Nucleus accumbens (tissue), 56 donors: ENCODE measurements around the gene IL22.

ENCODE experiments used
- DNase-seq, 56 donors: peaks; one replicate each; lab custom pipeline; 2025; lab: John Stamatoyannopoulos, UW

Gene IL22, protein sequence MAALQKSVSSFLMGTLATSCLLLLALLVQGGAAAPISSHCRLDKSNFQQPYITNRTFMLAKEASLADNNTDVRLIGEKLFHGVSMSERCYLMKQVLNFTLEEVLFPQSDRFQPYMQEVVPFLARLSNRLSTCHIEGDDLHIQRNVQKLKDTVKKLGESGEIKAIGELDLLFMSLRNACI

DNA sequence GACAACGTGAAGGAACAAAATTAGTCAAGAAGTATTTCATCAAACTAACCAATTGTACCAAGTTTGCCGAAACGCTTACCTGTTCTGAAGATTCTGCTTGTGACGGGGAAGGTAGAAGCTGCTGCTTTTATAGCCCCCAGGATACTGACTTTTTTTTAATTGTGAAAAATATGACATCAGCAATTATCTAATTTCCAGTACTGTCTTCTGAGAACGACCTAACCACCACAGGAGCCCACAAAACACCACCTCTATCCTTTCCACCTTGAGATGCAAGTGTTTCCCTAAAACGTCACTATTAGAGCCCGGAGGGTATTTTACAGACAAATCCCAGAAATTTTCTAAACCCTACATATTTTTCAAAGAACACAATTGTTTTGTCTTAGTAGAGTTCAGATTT is at the start of gene IL22:
Gene IL22 (minus strand): TSS at position 101 of the 400 bp plus-strand sequence. CDS start 156 bp downstream, outside the sequence.
- no peak for DNase-seq

DNA sequence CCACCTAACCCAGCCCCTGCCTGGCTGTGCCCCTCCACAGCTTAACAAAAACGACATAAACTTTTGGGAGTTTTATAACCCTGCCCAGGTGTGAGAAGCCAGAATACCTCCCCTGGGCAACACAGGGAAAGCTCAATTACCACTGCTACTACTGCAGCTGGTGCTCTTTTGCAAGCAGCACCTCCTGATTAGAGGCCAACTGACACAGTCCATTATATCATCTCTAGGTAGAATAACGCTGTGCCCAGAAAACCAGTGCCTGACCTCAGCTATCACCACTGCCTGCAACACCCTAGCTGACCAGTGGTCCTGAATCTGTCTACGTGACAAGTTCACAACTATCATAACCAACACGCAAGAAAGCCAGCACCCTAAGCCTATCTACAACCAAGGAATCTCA is 44.5 kb upstream of the IL22 start:
- no peak for DNase-seq

DNA sequence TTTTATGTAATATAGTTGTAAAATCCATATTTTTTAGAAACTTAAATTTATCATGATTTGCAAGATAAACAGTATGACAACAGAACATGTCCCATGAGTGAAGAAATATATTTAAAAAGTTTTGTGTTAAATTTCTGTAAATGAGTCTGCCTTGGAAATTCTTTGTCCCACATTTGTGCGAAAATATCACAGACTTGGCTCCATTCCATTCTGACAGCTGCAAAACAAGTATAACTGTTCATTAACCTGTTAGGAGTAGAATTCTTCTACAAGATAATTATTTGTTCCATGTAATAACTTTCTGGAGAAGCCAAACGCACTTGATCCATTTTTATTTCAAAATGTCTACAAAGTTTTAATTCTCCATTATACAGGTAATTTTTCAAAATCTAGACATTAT is 40.8 kb upstream of the IL22 start:
- no peak for DNase-seq

DNA sequence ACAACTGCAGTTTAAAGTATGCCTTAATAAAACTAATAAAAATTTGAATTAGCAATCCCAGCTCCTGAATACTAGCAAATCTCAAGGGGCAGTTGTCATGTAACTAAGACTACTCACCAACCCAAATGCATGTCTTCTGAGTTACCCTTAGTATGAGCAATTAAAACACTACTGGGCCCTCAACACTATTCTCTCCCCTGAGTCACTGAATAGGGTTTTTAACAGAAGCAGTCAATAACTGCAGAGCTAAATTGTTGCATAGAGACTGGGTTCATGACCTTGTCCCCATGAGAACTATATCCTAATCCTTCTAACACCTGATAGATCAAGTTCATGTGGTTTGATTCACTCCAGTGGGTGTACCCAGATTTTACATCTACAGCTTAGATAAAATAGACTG is 39.9 kb upstream of the IL22 start:
- DNase-seq = no peak

DNA sequence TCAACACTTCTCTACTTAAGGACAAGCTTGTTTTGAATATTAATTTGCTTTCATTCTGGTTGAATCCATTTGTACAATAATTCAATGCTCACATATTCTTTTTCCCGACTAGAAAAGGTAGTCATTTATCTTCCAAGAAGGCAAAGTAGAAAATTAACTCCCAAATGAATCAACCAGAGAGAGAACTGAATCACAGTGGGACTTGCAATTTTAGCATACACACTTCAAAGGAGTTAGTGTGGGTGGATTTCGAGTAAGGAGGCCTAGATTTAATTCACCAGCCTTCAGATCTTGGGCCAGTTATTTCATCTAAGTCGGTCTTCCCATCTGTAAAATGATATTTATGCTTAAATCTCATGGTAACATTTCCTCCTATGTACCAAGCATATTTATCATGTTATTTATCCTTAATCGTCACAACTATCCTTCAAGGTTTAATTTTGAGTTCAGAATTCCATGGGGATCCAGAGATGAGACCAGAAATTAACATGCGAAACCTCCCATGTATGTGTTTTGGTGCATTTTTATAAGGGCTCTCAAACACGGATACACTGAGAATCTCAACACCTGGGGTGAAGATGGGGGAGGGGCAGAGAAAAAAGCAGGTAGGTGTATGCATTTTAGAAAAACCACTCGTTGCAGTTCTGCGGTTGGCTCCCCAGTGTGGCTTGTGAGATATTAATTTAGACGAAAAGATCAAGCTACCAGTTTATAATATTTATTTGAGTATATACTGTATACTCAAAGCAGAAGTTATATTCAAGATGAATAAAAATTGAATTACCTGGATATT is 38.9 kb upstream of the IL22 start:
- DNase-seq = no peak

DNA sequence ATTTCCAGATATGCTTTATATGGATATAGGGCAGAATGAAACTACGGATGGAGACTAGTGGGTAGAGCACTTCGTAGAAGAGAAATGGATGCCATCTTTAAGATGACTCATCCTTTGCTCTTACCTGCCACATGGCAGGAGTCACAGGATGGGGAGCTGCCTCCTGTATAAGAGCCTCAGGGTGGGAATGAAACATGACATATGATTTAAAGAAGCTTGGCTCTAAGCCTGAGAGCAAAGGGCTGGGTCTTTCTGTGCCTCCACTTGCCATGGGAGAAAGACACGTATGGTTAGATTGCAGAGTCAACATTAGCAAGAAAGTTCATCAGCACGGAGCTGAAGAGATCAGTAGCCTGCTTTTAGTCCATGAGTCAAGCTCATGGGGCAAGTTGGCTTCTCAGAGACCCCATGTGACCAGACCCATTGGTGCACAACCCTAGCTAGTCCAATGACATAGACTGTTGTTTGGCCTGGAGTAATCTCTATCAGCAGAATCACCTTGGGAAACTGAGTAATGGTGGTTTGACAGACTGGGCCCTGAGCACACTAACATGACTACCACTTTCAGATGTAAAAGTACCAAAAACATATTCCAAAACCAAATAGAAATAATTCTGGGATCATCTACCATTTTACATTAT is 38.1 kb upstream of the IL22 start:
- no peak for DNase-seq

DNA sequence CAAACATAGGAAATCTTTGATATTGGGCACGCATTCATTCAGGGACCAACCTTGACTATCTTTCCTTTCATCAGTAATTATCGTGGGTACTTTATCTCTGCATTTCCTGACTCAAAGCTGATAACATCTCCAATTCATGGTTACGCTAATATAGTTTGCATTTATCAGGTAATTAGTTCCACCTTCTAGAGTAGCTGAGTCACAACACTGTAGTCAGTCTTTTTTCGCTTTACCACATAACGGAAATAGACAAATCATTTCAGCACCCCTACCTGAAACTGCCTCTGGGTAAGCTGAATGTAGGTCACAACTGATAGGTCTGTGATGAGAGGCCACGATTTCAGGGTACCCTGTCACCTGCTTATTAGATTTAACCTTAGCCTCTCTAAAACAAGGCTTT is 36.7 kb upstream of the IL22 start:
- DNase-seq = no peak

DNA sequence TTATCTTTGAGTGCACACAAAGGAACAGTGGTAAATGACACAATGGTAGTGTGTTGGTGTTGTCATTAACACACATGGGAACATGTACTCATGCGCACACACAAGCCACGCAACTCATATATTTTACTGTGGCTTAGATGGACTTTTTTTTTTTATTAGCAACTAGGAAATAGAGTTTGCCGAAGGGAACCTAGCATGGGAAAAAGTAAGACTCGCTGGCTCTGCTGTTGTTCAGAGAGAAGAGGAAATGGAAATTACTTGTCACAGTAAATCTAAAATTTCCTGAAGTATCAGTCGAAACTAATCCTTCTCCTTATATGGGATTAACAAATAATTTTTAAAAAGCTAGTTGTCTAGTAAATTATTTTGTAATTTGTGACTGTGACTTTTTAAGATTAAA is 33.7 kb upstream of the IL22 start:
- no peak for DNase-seq

DNA sequence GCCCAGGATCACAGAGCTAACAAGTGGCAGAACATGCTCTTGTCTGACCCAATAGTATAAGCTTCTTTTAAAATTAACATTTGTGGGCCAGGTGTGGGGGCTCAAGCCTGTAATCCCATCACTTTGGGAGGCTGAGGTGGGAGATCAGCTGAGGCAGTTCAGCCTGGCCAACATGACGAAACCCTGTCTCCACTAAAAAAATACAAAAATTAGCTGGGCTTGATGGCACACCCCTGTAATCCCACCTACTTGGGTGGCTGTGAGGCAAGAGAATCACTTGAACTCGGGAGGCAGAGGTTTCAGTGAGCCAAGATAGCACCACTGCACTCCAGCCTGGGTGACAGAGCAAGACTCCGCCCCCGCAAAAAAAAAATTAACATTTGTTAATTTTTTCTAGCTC is 33.0 kb upstream of the IL22 start:
- DNase-seq = no peak

DNA sequence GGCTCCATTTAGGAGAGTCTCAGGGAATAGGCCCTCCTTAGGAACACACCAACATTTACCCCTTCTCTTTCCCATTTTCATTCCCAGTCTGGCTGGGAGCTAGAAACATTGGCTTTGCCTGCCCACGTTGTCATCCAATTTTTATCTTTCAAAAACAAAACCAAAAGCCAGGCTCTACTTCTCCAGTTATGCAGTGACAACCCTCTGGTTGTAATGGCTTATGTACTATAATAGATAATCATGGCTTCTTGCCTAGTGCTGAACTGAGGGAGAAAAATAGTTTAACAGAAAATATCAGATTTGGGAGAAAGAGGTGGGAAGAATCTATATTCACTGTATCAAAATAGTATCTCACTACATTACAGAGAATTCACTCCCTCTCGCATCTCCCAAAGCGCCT is 32.1 kb upstream of the IL22 start:
- DNase-seq = no peak

DNA sequence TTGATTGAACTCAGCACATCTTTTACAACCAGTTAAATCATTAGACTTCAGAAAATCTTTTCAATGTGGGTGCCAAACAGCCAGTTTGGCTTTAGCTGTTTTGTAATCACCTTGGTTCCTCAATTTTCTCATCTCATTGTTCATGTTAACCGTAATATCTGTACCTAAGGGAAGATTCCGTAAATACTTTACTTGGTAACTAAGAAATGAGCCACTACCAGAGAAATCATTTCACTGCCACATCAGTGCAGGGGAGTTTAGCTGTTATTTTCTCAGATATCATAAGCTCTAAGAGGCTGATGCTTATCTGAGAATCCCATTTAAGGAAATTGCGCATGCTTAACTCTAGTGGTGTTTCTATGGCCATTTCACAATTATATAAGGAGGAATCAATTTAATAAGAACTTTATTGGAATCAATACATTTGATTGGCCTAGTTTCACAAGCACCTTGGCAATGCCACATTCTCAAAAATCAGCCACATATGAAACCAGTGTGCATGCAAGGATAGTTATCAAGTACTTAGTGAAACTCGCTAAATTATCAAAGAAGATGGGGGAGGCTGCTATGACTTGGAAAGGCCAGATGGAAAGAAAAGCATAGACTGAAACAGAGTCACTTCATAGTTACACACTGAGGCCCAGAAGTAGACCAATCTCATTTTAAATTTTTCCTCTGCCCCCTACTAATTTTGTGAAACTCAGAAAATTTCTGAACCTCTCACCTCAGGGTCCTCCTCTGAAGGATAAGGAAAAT is 28.1 kb upstream of the IL22 start:
- DNase-seq = no peak

DNA sequence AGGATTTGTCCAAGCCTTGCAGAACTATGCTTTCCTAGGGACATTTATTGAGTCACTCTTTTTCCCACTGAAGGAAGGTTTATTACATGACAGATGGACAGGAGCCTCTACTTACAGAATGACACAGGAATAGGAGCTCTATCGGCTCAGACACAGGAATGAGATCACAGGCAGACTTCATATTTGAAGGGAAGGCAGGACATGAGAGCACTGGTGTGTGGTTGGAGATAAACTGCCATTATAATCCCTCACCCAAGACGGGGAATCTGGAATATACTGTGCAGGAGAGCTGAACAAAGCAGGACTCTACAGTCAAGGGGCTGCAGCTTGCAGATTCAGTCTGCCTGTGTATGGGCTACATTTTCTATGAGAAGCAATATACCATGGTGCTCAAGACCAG is 26.8 kb upstream of the IL22 start:
- no peak for DNase-seq

DNA sequence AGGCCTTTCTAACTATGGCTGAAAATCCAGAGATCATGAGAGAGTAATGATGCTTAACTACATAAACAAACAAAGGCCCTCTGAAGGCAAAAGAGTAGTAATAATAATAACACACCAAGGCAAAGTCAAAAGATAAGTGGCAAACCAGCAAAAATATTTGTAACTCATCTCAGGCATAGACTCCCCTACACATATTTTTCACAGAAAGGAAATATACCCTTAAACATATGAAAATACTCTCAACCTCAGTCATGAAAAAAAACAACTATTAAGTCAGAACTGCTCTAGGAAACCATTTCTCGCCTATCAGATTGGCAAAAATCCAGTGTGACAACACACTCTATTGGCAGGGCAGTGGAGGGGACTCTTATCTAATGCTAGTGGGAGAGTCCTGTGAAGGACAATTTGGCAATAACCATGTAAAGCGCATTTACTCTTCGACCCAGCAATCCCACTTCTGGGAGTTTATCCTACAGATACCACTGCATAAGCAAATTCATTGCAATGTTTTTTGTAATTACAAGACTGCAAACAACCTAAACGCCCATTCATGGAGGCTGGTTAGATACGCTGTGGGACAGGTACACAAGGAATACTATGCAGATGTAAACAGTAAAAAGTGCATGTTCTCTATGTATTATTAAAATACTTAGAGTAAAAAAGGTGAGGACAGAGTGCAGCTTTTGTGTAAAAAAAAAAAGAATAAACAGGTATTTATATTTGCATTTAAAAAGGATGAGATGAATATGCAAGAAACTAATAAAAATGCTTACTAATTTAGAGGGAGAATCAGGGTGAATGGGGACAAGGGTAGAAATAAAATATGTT is 26.0 kb upstream of the IL22 start:
- no peak for DNase-seq

DNA sequence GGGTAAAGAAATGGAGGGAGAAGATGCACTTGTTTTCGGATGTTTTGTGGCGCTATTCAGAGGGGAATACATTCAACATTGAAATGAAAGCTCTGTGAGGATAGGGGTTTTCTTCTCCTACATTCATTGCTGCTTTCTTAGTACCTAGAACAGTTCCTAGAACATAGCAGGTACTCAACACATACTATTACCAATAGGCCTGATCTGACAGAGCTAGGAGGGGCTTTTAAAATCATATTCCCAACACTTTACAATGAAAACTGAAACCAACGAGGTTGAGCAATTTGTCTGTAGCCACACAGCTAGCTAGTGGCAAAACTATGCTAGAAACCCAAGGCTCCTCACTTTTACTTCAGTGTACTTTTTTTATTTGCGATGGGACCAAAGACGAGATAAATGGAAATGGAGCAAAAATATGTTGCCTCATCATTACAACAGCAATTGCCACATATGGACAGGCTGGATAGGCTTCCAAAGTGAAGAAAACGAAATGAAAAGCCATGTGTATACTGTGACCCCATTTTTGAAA is 23.1 kb upstream of the IL22 start:
- no peak for DNase-seq

DNA sequence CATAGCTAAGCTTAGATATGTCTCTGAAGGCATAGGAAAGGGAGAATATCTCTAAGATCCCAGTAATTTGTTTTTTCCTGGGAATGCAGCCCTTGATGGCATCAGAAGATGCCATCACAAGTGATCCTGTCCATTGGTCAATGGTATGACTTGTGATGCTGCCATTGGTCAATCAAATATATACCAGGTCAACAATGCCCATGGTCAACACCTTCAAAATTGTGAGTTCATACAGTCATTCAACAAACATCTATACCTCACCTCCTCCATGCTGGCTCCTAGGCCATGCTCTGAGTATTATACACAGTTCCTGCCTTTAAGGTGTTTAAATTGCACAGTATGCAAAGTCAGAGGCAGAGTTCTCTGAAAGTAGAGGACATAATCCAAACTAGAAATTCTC is 19.3 kb upstream of the IL22 start:
- no peak for DNase-seq

DNA sequence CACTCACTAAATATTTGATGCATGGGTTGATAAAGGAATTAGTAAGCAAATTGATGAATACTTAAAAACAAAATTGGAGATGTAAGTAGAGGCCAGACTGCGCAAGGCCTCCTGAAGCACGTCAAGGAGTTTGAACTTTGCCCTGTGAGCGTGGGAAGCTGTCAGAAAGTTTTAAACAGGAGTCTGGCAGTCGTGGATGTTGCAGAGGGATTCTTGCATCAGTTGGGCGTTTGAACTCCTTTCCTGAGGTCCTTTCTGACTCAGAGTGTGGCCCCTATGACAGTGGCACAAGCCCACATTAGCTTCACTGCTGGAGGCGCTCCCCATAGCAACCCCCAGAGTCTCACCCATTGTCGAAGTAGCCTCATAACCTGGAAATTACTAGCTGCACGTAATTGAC is 17.9 kb upstream of the IL22 start:
- DNase-seq = no peak

DNA sequence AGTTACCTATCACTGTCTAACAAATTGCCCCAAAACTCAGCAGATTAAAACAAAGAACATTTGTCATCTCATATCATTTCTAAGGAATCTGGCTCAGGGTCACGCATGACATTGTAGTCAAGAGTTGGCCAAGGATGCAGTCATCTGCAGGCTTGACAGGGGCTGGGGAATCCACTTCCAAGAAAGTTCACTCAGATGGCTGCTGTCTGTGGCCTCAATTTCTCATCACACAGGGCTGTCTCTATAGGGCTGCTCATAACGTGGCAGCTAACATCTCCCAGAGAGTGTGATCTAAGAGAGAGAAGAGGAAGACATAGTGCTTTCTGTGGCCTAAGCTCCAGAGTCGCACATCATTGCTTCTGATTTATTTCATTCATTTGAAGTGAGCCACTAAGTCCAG is 17.0 kb upstream of the IL22 start:
- no peak for DNase-seq

DNA sequence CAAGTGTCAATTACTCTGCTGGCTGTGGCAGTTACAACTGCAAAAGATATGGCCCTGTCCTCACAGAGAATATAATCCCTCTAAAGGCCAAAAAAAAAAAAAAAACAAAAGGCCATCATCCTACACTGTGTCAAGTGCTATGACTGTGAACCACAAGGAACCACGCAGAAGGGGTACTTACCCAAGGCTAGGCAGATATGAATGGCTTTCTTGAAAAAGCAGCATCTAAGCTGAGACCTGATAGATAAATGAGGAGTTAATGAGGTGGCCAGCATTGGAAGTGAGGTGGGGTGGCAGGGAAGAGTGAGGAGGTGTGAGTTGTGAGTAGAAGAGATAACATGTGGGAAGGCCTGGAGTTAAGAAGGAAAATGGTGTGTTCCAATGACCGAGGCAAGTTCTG is 16.4 kb upstream of the IL22 start:
- no peak for DNase-seq

DNA sequence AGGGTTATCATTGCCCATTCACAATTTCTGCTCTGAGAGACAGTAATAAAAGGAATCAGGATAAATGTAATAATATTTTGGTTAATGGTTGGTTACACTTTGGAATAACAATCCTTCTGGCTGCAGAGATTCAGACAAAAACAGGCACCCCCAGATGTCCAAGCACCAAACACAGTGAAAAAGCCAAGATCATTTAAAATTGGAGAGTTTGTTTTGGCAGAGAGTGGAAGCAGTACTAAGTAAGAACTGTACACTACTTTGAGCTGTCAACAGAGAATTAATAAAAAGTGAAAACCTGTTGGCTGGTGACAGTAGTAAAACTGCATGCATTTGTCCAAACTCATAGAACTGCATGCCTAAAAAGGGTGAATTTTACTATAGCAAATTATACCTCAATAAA is 15.6 kb upstream of the IL22 start:
- DNase-seq = no peak

DNA sequence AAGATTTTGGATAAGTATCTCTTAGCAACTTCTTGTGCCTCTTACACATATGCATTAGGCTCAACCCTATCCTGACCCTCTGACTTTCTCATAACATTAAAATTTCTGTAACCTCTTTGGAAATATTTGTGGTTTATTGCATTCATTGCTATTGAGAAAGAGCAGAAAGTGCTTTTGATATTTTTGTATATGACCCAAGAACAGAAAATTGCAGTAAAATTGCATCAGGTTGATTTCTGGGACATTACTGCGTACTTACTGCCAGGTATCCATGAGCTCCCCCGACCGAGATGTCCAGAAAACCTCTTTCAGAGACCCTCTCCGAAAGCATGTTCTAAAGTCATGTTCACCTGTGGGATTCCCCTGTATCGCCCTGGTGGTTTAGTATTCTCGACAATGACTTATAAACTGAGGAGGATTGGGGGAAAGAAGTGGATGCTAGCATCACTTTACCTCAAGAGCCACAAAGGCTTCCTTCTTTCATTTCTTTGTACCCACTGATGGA is 14.5 kb upstream of the IL22 start:
- DNase-seq = no peak
